Lower leg skin (tissue), 3 donors: ENCODE data around the gene MYO3B.

ENCODE experiments used
- POLR2A ChIP-seq, 2 donors: fragments of 450-650 bp; IDR thresholded peaks; one replicate each; pipeline ENCODE4 v1.6.1; 2016 to 2017; ENCODE audit warnings: antibody characterized with exemption in 2 of 2, mild to moderate bottlenecking in 1 of 2, moderate library complexity in 1 of 2
- TF ChIP-seq, protein P1 (sequence below), 3 donors: fragments of 450-650 bp; IDR thresholded peaks; one replicate each; pipeline ENCODE4 v1.5.1; 2016; ENCODE audit warnings: antibody characterized with exemption in 3 of 3, mild to moderate bottlenecking in 3 of 3, moderate library complexity in 2 of 3

DNA sequence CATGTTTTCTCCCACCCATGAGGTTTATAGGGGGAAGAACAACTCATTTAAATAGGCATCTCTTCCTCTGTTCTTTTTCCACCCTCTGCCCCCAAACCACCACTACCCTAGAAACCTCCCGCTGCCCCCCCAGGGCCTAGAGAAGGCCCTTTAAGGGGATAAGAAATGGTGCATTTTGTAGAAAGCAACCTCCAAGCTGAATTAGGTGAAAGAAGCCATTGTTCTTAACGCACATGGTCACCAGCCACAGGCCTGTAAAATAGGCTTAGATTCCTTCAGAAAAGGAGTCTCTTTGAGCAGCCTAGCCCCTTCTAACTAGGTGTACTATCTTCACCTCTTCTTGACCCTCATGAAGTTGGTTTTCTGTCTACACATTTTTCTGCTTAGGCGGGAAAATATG is 418.6 kb downstream of the MYO3B start:
- TF ChIP-seq POLR2A (IDR thresholded peaks at IDR 0.05) = no peak
- TF ChIP-seq, protein P1, sequence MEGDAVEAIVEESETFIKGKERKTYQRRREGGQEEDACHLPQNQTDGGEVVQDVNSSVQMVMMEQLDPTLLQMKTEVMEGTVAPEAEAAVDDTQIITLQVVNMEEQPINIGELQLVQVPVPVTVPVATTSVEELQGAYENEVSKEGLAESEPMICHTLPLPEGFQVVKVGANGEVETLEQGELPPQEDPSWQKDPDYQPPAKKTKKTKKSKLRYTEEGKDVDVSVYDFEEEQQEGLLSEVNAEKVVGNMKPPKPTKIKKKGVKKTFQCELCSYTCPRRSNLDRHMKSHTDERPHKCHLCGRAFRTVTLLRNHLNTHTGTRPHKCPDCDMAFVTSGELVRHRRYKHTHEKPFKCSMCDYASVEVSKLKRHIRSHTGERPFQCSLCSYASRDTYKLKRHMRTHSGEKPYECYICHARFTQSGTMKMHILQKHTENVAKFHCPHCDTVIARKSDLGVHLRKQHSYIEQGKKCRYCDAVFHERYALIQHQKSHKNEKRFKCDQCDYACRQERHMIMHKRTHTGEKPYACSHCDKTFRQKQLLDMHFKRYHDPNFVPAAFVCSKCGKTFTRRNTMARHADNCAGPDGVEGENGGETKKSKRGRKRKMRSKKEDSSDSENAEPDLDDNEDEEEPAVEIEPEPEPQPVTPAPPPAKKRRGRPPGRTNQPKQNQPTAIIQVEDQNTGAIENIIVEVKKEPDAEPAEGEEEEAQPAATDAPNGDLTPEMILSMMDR (IDR thresholded peaks at IDR 0.05) = no peak
